ENCODE data around the gene NIPAL4. TPM values are rescaled to one million over a fixed set of nuclear protein-coding genes. Genes with fewer than 3 reads are reported as not detected.

The NIPAL4 gene
- total and polyA plus RNA-seq, 8 donors, result 0.07 TPM; not detected in 7

DNA sequence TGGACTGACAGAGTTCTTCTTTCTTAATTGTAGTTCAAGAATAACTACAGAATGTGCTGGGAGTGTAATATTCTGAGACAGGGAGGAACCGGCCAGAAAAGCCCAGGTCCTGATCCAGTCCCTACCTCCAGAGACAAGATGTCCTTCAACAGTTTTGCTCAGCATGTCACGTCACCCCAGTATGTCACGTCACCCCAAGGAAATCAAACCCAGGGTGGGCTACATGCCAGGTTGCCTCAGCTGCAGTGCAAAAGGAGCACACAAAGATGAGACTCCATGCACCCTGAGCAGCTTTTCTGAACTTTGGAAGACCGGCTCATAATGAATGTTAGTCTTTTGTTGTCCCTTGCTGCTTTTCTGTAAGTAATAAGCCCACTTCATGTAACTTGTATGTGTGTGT lies 25.9 kb upstream of the NIPAL4 start:
- Histone ChIP-seq H3K9me3 (no peaks in the 10 kb centered on the region), H3K4me3 (no peak overlapping the region), H3K27me3 (no peaks in the 10 kb centered on the region), H3K36me3 (no peaks in the 10 kb centered on the region), H3K4me1 (no peaks in the 10 kb centered on the region), H3K27ac (no peak overlapping the region)
- no peak for ATAC-seq
- TF ChIP-seq, protein P1, sequence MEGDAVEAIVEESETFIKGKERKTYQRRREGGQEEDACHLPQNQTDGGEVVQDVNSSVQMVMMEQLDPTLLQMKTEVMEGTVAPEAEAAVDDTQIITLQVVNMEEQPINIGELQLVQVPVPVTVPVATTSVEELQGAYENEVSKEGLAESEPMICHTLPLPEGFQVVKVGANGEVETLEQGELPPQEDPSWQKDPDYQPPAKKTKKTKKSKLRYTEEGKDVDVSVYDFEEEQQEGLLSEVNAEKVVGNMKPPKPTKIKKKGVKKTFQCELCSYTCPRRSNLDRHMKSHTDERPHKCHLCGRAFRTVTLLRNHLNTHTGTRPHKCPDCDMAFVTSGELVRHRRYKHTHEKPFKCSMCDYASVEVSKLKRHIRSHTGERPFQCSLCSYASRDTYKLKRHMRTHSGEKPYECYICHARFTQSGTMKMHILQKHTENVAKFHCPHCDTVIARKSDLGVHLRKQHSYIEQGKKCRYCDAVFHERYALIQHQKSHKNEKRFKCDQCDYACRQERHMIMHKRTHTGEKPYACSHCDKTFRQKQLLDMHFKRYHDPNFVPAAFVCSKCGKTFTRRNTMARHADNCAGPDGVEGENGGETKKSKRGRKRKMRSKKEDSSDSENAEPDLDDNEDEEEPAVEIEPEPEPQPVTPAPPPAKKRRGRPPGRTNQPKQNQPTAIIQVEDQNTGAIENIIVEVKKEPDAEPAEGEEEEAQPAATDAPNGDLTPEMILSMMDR (IDR thresholded peaks at IDR 0.05), result no peak
- no peak for FAIRE-seq
- WGBS, 2 donors, result 74 to 77% methylated on average over 4 of the region's 4 CpGs
- DNase-seq, result no peak
- intact Hi-C loops (cut with DNase I), result no loop called here

- WGBS, 2 donors, result 64 to 75% methylated on average over 7 of the region's 7 CpGs
- Histone ChIP-seq H3K9me3 (no peaks in the 10 kb centered on the region), H3K4me3 (no peak overlapping the region), H3K4me1 (no peaks in the 10 kb centered on the region), H3K36me3 (no peaks in the 10 kb centered on the region), H3K27ac (no peak overlapping the region), H3K27me3 (no peaks in the 10 kb centered on the region)
- ATAC-seq (no peak), FAIRE-seq (no peak), DNase-seq (no peak)
- TF ChIP-seq, protein P1 (IDR thresholded peaks at IDR 0.05), result no peak
- intact Hi-C loops (cut with DNase I), result no loop called here
These were observed 16.9 kb upstream of the NIPAL4 start for GRCh38 chr5:157443041-157443549.

GRCh38 chr5:157444224-157444623 lies 15.8 kb upstream of the NIPAL4 start:
- Histone ChIP-seq H3K4me3 (no peak overlapping the region), H3K4me1 (no peaks in the 10 kb centered on the region), H3K27ac (no peak overlapping the region), H3K27me3 (no peaks in the 10 kb centered on the region), H3K9me3 (no peaks in the 10 kb centered on the region), H3K36me3 (no peaks in the 10 kb centered on the region)
- TF ChIP-seq, protein P1 (IDR thresholded peaks at IDR 0.05), result no peak
- no peak for DNase-seq
- WGBS, 2 donors, result 13 to 15% methylated on average over 4 of the region's 4 CpGs
- no peak for FAIRE-seq
- intact Hi-C loops (cut with DNase I), result no loop called here
- no peak for ATAC-seq

GRCh38 chr5:157445745-157446411 lies 14.1 kb upstream of the NIPAL4 start:
- FAIRE-seq (no peak), ATAC-seq (no peak), DNase-seq (no peak)
- 72 to 80% methylated on average over 5 of the region's 5 CpGs for WGBS, 2 donors
- Histone ChIP-seq H3K4me3 (no peak overlapping the region), H3K27ac (no peak overlapping the region), H3K27me3 (no peaks in the 10 kb centered on the region), H3K9me3 (no peaks in the 10 kb centered on the region), H3K4me1 (no peaks in the 10 kb centered on the region), H3K36me3 (no peaks in the 10 kb centered on the region)
- intact Hi-C loops (cut with DNase I), result no loop called here
- TF ChIP-seq, protein P1 (IDR thresholded peaks at IDR 0.05), result no peak

DNA sequence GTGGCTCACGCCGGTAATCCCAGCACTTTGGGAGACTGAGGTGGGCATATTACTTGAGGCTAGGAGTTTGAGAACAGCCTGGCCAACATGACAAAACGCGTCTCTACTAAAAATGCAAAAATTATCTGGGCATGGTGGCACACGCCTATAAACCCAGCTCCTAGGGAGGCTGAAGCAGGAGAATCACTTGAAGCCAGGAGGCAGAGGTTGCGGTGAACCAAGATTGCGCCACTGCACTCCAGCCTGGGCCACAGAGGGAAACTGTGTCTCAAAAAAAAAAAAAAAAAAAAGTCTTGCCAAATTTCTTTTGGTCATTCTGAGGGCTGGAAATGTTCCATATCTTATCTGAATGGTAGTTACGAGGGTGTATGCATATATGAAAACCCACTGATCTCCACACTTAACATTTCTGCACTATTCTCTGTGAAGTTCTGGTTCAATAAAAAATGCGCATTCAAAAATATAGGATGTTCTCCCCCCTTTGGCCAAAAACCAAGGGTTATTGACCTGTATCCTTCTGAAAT lies 13.5 kb upstream of the NIPAL4 start:
- 82 to 83% methylated on average over 9 of the region's 9 CpGs for WGBS, 2 donors
- no peaks in the 10 kb centered on the region for H3K27me3 ChIP-seq
- intact Hi-C loops (cut with DNase I), result no loop called here
- DNase-seq (no peak), ATAC-seq (no peak), FAIRE-seq (no peak)
- TF ChIP-seq, protein P1 (IDR thresholded peaks at IDR 0.05), result no peak
- no peaks in the 10 kb centered on the region for H3K9me3 ChIP-seq
- no peaks in the 10 kb centered on the region for H3K36me3 ChIP-seq
- H3K4me1 ChIP-seq, result no peaks in the 10 kb centered on the region
- no peak overlapping the region for H3K4me3 ChIP-seq
- H3K27ac ChIP-seq, result no peak overlapping the region
